K562 (cell line): Measurements from ENCODE around the gene UBE2D2. TPM values are rescaled to one million over a fixed set of nuclear protein-coding genes. Genes with fewer than 3 reads are reported as not detected.

Experiments
- CTCF ChIP-seq, 3 experiments: IDR thresholded peaks in 2 of 3; conservative IDR thresholded peaks in 1 of 3; 2 replicates each; pipeline ENCODE4 v1.5.1; 2011 to 2012; ENCODE audit warnings: low read length in 3 of 3, mild to moderate bottlenecking in 3 of 3, control low read depth in 2 of 3, improper control_type of control experiment in 1 of 3, inconsistent platforms in 1 of 3, low read depth in 1 of 3, mixed read lengths in 1 of 3, moderate library complexity in 1 of 3; ENCODE audit not compliant: insufficient read depth in 2 of 3
- HDAC2 ChIP-seq: fragments of 450-650 bp; IDR thresholded peaks from 2 replicates; pipeline ENCODE4 v1.6.1; 2016; ENCODE audit warnings: mild to moderate bottlenecking
- LEF1 ChIP-seq: fragments of 450-650 bp; IDR thresholded peaks from 2 replicates; pipeline ENCODE4 v1.6.1; 2016; ENCODE audit warnings: mild to moderate bottlenecking
- MNT ChIP-seq, 2 experiments: fragments of 450-650 bp; conservative IDR thresholded peaks; 2 replicates each; pipeline ENCODE4 v1.6.1; 2017; ENCODE audit warnings: mild to moderate bottlenecking in 2 of 2, moderate library complexity in 2 of 2
- NFXL1 ChIP-seq: fragments of 450-650 bp; formaldehyde crosslinking; IDR thresholded peaks from 2 replicates; pipeline ENCODE4 v1.4.0; 2021; ENCODE audit warnings: mild to moderate bottlenecking
- NR2C1 ChIP-seq, 2 experiments: fragments of 450-650 bp; IDR thresholded peaks; 2 replicates each; pipeline ENCODE4 v1.6.1; 2017; ENCODE audit warnings: mild to moderate bottlenecking in 2 of 2, antibody characterized with exemption in 1 of 2, inconsistent platforms in 1 of 2, missing compliant biosample characterization in 1 of 2, missing genetic modification characterization in 1 of 2
- ZBTB9 ChIP-seq: fragments of 450-650 bp; formaldehyde crosslinking; IDR thresholded peaks from 2 replicates; pipeline ENCODE4 v1.4.0; 2020; ENCODE audit warnings: mild to moderate bottlenecking, moderate library complexity
- ZNF324 ChIP-seq: fragments of 250-450 bp; sonication (Bioruptor Pico); IDR thresholded peaks from 2 replicates; pipeline ENCODE4 v1.4.0; 2020; ENCODE audit warnings: mild to moderate bottlenecking
- polyA plus RNA-seq, 8 experiments: library from polyadenylated mRNA; depleted of rRNA in 4 of 8; stranded (reverse) in 5 of 8; unstranded in 3 of 8; fragments of >200 nt; fragmentation: Nextera tagmentation in 2 of 8; fragmentation: Illumina TruSeq in 1 of 8; extraction: Ambion mirVana in 2 of 8; extraction: Trizol in 1 of 8; gene quantifications; 2 replicates each; pipeline versions ENCODE4 v1.2.1 to v1.2.3, GENCODE V29; 2011 to 2014; ENCODE audit warnings: inconsistent platforms in 1 of 8, missing spikeins in 1 of 8
- total RNA-seq, 7 experiments: library from RNA; depleted of rRNA in 6 of 7; stranded (reverse); fragments of >200 nt in 6 of 7; fragmentation: Illumina TruSeq in 2 of 7; extraction: Trizol in 2 of 7; gene quantifications; 2 replicates each; pipeline versions ENCODE4 v1.2.1 to v1.2.3, GENCODE V29; 2011 to 2021; ENCODE audit warnings: low replicate concordance in 1 of 7

Gene UBE2D2
- total and polyA plus RNA-seq, 9 of the 15 experiments (the other 6 are each of a cell fraction or from before 2014, with no cell fraction given), result 53.6 to 198 (median 122) TPM

- TF ChIP-seq ZNF324 (CRISPR knock-in tag) (no peak), MNT (conservative IDR thresholded peaks at IDR 0.05) (no peak), HDAC2 (no peak), NR2C1 (IDR thresholded peaks at IDR 0.05) (no peak), NR2C1 (tag; IDR thresholded peaks at IDR 0.05) (no peak), ZBTB9 (CRISPR knock-in tag) (no peak), CTCF (IDR thresholded peaks at IDR 0.05 in 2 of 3, conservative IDR thresholded peaks at IDR 0.05 in 1 of 3; ENCODE audit: insufficient read depth in 2 of 3, low read depth in 1 of 3, low read length in 3 of 3) (no peak), LEF1 (no peak), NFXL1 (CRISPR knock-in tag) (no peak)
These were observed 4.5 kb downstream of the UBE2D2 start (continued) for GRCh38 chr5:139565411-139566305.
